Psoas muscle (tissue), 8 donors: ENCODE data around the gene KCNK7. TPM values are rescaled to one million over a fixed set of nuclear protein-coding genes. Genes with fewer than 3 reads are reported as not detected.
A peak's percentile ranks its signal among the peaks of the same experiment; 100 is the strongest.
"Not testable (repeated sequence)": the region's sequence is repeated elsewhere in the genome, so short reads cannot be mapped to it uniquely, and the experiment has no call there.

ENCODE experiments used
- ATAC-seq, 4 donors: fragments of 200-7000 bp; cut with Tn5 transposase; one replicate each; pipeline ENCODE4 v1.9.1; 2020; ENCODE audit warnings: moderate library complexity in 3 of 4, mild to moderate bottlenecking in 2 of 4
- DNase-seq, 2 donors: peaks; one replicate each; pipeline ENCODE4 v3.0.0-alpha.2; 2020
- H3K27ac ChIP-seq: fragments of 200-600 bp; one replicate; pipeline ENCODE4 v1.8.0; 2022
- H3K27me3 ChIP-seq, 3 donors: fragments of 200-600 bp in 1 of 3; one replicate each; pipeline versions ENCODE4 v1.6.1 to v1.8.0; 2013 to 2022; ENCODE audit warnings: low read length in 2 of 3, mild to moderate bottlenecking in 2 of 3, moderate library complexity in 1 of 3; ENCODE audit not compliant: insufficient read depth in 3 of 3
- H3K36me3 ChIP-seq, 2 donors: fragments of 200-600 bp in 1 of 2; one replicate each; pipeline versions ENCODE4 v1.6.1 to v1.8.0; 2013 to 2022; ENCODE audit warnings: low read depth in 1 of 2, mild to moderate bottlenecking in 1 of 2, moderate library complexity in 1 of 2; ENCODE audit not compliant: insufficient read depth in 1 of 2
- H3K4me1 ChIP-seq: fragments of 200-600 bp; one replicate; pipeline ENCODE4 v1.8.0; 2022
- H3K4me3 ChIP-seq: fragments of 200-600 bp; one replicate; pipeline ENCODE4 v1.8.0; 2022; ENCODE audit warnings: mild to moderate bottlenecking
- H3K9me3 ChIP-seq: fragments of 200-600 bp; one replicate; pipeline ENCODE4 v1.8.0; 2022
- CTCF ChIP-seq: fragments of 200-600 bp; IDR thresholded peaks from one replicate; pipeline ENCODE4 v1.8.0; 2022; ENCODE audit warnings: antibody characterized with exemption
- WGBS, 3 donors: extraction: QIAGEN DNeasy Blood & Tissue Kit; methylation state at CpG; one replicate each; pipeline versions ENCODE4 v1.1.6 to v1.1.7; 2013; 5-methylcytosine and 5-hydroxymethylcytosine counted together
- intact Hi-C, 2 donors: fragments of 100-400 bp; cut with DNase I; formaldehyde crosslinking; loops; one replicate each; pipeline versions ENCODE4 v1.11.0 to v1.14.2; 2022
- polyA plus RNA-seq, 3 donors: library from polyadenylated mRNA; stranded (reverse); fragments of 200-250 nt; gene quantifications; one replicate each; pipeline ENCODE4 v1.2.3, GENCODE V29; 2013
- total RNA-seq, 4 donors: library from RNA; stranded (reverse); fragmentation: NEBNext Ultra II Directional in 2 of 4; extraction: Animal tissue kit (Norgen Biotek cat#: 25700) in 2 of 4; gene quantifications; one replicate each; pipeline versions ENCODE4 v1.2.1 to v1.2.4, GENCODE V29; 2021 to 2023
- donor health status: healthy with polysubstance abuse.
- donor health status: DM: no; HTN: no; CAD: no; lungs with moderate emphysema.
- donor health status: Bipolar disorder and iron deficiency.
- donor health status: healthy.
- donor health status: DM: yes; HTN: yes; CAD: no.
- donor health status: DM: no; HTN: no; CAD: no.
- donor health status: DM: no; HTN: no; CAD: no.
- donor health status: DM: yes; HTN: yes; CAD: no.

The KCNK7 gene
- total and polyA plus RNA-seq, 7 donors: 0.19 to 1.4 (median 0.41) TPM; not detected in 1

- Histone ChIP-seq H3K4me1 (peaks cover 42% of the 10 kb centered on the region), H3K9me3 (no peaks in the 10 kb centered on the region), H3K27ac (peak overlapping the region; percentile 98), H3K36me3 (peaks cover 0 to 12% of the 10 kb centered on the region in 2 donors), H3K4me3 (peak overlapping the region; percentile 99), H3K27me3 (no peaks in the 10 kb centered on the region)
- no peak for TF ChIP-seq CTCF
- WGBS, 3 donors: 7 to 12% (median 8%) methylated on average over 28 of the region's 28 CpGs
- ATAC-seq (peak in 2 of 4 donors; percentile 1 to 8), DNase-seq (peak in 1 of 2 donors; percentile 66)
- intact Hi-C loops: no loop called here
Measured at GRCh38 chr11:65569164-65569972, 26.2 kb downstream of the KCNK7 start.

- peak overlapping the region; percentile 61 for H3K27ac ChIP-seq
- H3K4me3 ChIP-seq: no peak overlapping the region
- intact Hi-C loops: no loop called here
- DNase-seq (no peak), ATAC-seq (no peak)
- H3K4me1 ChIP-seq: peaks cover 31% of the 10 kb centered on the region
- 73 to 81% (median 81%) methylated on average over 7 of the region's 7 CpGs for WGBS, 3 donors
- TF ChIP-seq CTCF: no peak
- peaks cover 0 to 7% of the 10 kb centered on the region in 2 donors for H3K36me3 ChIP-seq
- no peaks in the 10 kb centered on the region for H3K9me3 ChIP-seq
- H3K27me3 ChIP-seq: no peaks in the 10 kb centered on the region
Measured at GRCh38 chr11:65565624-65566453, 29.8 kb downstream of the KCNK7 start.

- H3K9me3 ChIP-seq, H3K36me3 ChIP-seq, intact Hi-C loops, ATAC-seq, H3K4me3 ChIP-seq, DNase-seq, H3K27me3 ChIP-seq: not testable (repeated sequence)
- Histone ChIP-seq H3K27ac (peak overlapping the region; percentile 61), H3K4me1 (peaks cover 37% of the 10 kb centered on the region)
- 74 to 91% (median 74%) methylated on average over 12 of the region's 12 CpGs for WGBS, 3 donors
Measured at GRCh38 chr11:65564879-65565559, 30.6 kb downstream of the KCNK7 start.

- Histone ChIP-seq H3K36me3 (peaks cover 0 to 7% of the 10 kb centered on the region in 2 donors), H3K27ac (peak overlapping the region; percentile 5), H3K9me3 (no peaks in the 10 kb centered on the region), H3K4me1 (peaks cover 43% of the 10 kb centered on the region), H3K4me3 (no peak overlapping the region), H3K27me3 (no peaks in the 10 kb centered on the region)
- DNase-seq: no peak
- whole genome bisulfite sequencing, 3 donors: 90 to 95% (median 93%) methylated on average over 4 of the region's 4 CpGs
- ATAC-seq: no peak
- intact Hi-C loops: no loop called here
- no peak for TF ChIP-seq CTCF
Measured at GRCh38 chr11:65563601-65564000, 32.0 kb downstream of the KCNK7 start.
